NCI-H748 (cell line): ENCODE measurements around the gene TRMT44.

Experiments used
- DNase-seq: peaks from one replicate; lab custom pipeline; 2025; ENCODE audit not compliant: unreplicated experiment; lab: John Stamatoyannopoulos, UW

The TRMT44 gene

DNA sequence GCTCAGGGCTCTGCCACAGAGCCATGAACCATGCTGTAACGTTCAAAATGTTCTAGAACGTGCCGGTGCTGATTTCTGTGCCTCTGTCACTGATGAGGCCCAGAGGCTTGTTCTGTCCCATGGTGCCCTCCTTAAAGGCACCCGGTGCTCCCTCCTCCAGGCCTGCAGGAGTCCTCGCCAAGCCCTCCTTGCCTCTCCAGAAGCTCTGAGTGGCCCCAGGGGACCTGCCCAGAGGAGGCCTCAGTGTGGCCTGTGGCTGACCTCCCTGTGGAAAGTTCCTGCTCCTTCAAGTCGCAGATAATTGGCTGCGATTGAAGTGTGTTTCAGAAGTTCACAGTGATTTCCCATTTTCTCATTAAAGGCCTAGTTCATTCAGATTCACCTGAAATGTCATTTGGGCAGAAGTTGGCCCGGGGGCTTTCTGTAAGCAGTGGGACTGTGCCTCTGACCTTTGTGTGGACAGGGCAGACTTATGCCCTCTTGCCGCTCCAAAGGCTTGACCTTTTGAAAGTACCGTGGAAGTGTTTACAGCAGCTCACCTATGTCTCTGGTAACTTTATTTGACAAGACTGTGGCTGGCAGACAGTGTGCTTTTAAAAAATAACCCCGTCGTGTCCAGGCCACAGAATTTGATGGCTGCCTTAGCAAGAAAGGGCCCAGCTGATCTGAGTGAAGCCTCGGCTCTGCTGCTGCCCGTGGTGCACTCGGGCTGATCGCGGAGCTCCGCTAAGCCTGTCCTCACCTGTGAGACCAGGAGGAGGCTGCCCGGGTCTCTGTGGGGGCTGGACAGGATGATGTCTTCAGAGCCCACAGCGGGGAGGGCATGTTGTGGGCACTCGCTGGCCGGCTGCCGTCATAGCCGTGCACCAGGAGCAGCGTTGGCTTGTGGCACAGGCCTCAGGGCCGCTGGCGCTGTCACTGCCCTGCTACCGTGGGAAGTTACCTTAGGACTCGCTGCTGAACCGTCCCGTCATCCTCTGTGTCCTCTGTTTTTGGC lies 25.3 kb downstream of the TRMT44 start:
- DNase-seq: no peak

GRCh38 chr4:8467016-8467415 lies 26.4 kb downstream of the TRMT44 start:
- DNase-seq: no peak

- DNase-seq: peak; percentile 20
Observed at GRCh38 chr4:8468746-8469535, 28.4 kb downstream of the TRMT44 start.

DNA sequence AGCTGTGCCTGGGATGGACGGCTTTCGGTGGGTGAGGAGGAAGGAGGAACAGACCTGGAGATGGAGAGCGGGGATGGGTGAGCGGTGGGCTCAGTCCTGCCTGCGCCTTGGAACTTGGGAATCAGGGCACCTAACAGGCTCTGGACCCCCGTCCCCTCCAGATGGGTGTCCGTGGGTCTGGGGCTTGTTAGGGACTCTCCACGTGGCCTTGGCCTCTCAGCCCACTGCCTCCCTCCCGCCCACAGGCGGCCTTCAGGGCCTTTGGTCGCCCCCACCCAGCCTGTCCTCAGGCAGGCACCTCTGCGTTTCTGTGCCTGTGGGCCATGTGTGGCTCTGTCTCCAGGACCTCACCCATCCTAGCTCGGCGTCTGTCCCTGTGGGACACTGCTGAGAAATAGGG lies 29.0 kb downstream of the TRMT44 start:
- DNase-seq: no peak

- DNase-seq: no peak
Observed at GRCh38 chr4:8470451-8471024, 30.0 kb downstream of the TRMT44 start.

DNA sequence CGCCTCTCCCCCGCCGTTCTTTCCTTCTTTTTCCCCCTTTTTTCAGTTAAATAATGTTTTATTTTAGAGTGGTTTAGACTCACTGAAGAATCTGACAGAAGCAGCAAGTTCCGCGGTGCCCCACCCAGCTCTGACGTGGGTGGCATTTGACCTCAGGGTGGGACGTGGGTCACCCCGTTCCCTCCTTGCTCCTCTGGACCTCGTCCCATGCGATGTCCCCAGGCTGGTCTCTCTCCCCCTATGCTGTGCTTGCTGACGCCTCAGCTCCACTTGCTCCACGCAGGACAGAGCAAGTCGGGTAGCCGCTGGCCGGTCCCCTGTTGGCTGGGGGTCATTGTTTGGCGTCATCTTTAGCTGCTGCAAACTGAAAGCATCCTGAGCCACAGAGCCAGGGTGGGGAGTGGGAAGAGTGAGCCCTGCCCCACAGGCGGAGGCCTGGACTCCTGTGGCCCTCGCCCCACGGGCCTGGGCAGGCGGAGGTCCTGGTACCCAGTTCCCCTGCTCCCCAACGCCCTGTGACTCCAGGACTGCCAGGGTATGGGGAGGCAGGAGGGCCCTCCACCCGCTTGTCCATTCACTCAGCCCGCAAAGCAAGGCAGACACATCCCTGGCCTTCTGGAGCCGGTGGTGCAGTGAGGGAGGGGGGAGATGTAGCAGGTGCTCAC lies 30.8 kb downstream of the TRMT44 start:
- DNase-seq: no peak

GRCh38 chr4:8472158-8472688 lies 31.6 kb downstream of the TRMT44 start:
- no peak for DNase-seq

DNA sequence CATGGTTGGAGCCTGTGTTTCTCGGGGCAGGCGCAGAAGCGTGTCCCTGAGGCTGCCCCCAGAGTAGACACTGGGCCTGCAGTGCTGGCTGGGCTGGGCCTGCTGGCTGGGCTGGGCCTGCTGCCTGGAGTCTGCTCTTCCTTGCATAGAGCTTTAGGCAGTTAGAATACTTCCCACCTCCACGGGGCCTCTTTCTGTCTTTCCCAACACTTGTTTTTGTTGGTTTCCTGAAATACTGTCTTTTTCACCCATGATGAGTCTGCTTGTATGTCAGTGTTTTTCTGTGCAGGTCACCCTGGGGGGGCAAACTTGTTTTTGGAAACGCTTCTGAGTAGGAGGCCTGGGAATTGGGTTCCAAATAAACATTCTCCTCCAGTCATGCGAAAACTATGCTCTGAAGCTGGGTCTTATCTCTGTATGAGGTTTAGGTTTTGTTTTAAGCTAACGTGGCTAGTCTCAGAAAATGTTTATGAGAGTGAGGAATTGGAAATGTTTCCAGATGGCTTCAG lies 32.2 kb downstream of the TRMT44 start:
- DNase-seq: no peak

GRCh38 chr4:8473198-8473919 lies 32.8 kb downstream of the TRMT44 start:
- no peak for DNase-seq

DNA sequence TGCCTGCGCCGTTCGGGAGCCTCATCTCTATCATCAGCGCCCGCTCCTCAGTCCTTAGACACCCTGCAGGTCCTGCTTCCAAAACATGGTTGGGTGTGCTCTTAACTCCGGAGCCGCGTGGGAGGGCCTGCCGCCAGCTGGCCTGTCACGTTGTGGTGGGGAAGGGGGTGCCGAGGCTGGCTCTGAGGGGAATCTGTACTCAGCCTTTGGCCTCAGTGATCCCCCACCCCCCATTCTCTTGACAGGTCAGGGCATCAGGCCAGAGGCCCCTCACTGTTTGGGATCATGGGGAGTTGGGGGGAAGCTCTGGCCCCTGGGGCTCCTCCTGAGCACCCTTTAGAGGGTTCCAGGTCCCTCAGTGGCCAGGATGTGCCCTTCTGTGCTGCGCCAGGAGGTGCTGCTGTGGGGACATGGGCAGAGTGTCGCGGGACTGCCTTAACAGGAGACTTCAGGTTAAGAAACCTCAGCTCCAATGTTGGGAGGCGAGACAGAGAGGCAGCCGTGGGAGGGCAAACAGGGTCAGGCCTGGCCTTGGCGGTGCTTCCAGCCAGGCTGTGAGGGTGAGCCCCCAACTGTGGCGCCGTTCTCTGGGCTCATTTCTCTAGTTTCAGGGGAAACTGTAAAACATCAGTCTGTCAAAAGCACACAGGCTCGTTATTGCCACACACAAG lies 33.5 kb downstream of the TRMT44 start:
- DNase-seq: no peak

- DNase-seq: no peak
Observed at GRCh38 chr4:8474856-8475255, 34.3 kb downstream of the TRMT44 start.

- no peak for DNase-seq
Observed at GRCh38 chr4:8475751-8476575, 35.4 kb downstream of the TRMT44 start.

DNA sequence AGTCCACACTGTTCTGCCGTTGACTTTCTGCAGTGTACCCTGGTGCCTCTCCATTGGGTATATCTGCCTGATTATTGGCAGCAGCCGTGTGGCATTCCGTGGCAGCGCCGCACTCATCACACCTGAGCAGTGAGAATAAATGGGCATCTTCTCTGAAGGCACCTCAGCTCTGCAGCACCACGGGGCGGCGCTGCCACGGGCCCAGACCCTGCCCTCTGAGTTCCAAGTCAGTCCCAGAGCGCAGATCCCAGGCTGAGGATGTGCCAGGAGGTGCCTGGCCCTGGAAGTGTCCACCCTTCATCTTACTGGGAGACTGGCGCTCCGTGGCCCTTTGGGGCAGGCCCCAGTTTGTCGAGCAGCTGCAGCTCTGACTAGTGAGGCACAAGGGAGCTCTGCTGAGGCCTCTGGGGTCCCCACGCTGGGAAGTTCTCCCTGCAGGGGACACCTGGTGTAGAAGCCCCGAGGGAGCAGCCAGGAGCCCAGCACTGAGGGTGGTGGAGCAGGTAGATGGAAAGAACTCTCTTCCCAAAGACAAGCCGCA lies 36.6 kb downstream of the TRMT44 start:
- no peak for DNase-seq

- DNase-seq: no peak
Observed at GRCh38 chr4:8477676-8478075, 37.1 kb downstream of the TRMT44 start.

DNA sequence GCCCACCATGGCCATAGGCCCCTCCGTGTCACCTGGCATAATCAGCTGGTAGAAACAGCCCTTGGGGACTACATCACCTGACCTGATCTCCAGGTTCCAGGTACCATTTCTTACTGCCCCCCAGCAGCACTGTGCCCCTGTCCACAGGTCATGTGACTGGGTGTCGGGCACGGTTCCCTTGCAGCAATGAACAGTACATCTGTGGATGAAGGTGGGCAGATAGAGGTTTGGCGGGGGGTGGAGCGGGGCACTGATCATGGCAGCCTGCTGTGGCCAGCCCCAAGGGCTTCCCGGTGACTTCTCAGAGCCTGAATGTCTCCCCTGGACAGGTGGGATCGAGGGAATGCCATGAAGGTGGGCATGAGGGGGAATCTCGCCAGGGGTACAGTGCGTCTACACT lies 37.8 kb downstream of the TRMT44 start:
- no peak for DNase-seq

GRCh38 chr4:8478801-8479744 lies 38.5 kb downstream of the TRMT44 start:
- no peak for DNase-seq

- no peak for DNase-seq
Observed at GRCh38 chr4:8480221-8480620, 39.6 kb downstream of the TRMT44 start.
